Neural crest cell (in vitro differentiated cells): ENCODE measurements around the gene NMNAT3. TPM values are rescaled to one million over a fixed set of nuclear protein-coding genes. Genes with fewer than 3 reads are reported as not detected.

Experiments used
- DNase-seq: peaks from one replicate; pipeline ENCODE4 v3.0.0; 2021; ENCODE audit warnings: low read depth, mixed read lengths, low spot score
- H3K27ac Mint-ChIP-seq: one replicate; pipeline ENCODE4 v1.8.0; 2021; ENCODE audit warnings: mild to moderate bottlenecking, mixed read lengths; ENCODE audit not compliant: unreplicated experiment
- H3K27me3 Mint-ChIP-seq: 2 replicates; pipeline ENCODE4 v1.8.0; 2021; ENCODE audit warnings: low read depth, mild to moderate bottlenecking, mixed read lengths
- H3K36me3 Mint-ChIP-seq: 2 replicates; pipeline ENCODE4 v1.8.0; 2021; ENCODE audit warnings: low read depth, mild to moderate bottlenecking, mixed read lengths
- H3K4me1 Mint-ChIP-seq: 2 replicates; pipeline ENCODE4 v1.8.0; 2021; ENCODE audit warnings: mixed read lengths
- H3K4me3 Mint-ChIP-seq: one replicate; pipeline ENCODE4 v1.8.0; 2021; ENCODE audit warnings: mild to moderate bottlenecking, mixed read lengths
- H3K9me3 Mint-ChIP-seq: 2 replicates; pipeline ENCODE4 v1.8.0; 2021; ENCODE audit warnings: mixed read lengths
- CTCF ChIP-seq: fragments of 200-600 bp; sonication (generic); conservative IDR thresholded peaks from 2 replicates; pipeline ENCODE4 v1.5.0; 2021; ENCODE audit warnings: antibody characterized with exemption, mild to moderate bottlenecking
- total RNA-seq: library from RNA; stranded (reverse); gene quantifications from 2 replicates; pipeline ENCODE4 v1.2.1, GENCODE V29; 2021

NMNAT3 gene
- total RNA-seq, 1 donor from 2014 or later = 2.5 TPM

GRCh38 chr3:139687431-139687830 lies 9.7 kb upstream of the NMNAT3 start:
- Mint-ChIP-seq H3K4me3 (no peak overlapping the region), H3K4me1 (peaks cover 18% of the 10 kb centered on the region), H3K27me3 (peaks cover 12% of the 10 kb centered on the region), H3K9me3 (no peaks in the 10 kb centered on the region), H3K36me3 (no peaks in the 10 kb centered on the region), H3K27ac (no peak overlapping the region)
- no peak for TF ChIP-seq CTCF
- no peak for DNase-seq

GRCh38 chr3:139686624-139687023 lies 8.9 kb upstream of the NMNAT3 start:
- Mint-ChIP-seq H3K9me3 (no peaks in the 10 kb centered on the region), H3K27me3 (peaks cover 7% of the 10 kb centered on the region), H3K27ac (no peak overlapping the region), H3K4me1 (peaks cover 18% of the 10 kb centered on the region), H3K36me3 (no peaks in the 10 kb centered on the region), H3K4me3 (no peak overlapping the region)
- no peak for TF ChIP-seq CTCF
- no peak for DNase-seq

GRCh38 chr3:139686206-139686605 lies 8.4 kb upstream of the NMNAT3 start:
- no peak overlapping the region for H3K4me3 Mint-ChIP-seq
- no peak for TF ChIP-seq CTCF
- no peak for DNase-seq
- H3K27me3 Mint-ChIP-seq = peaks cover 6% of the 10 kb centered on the region
- H3K4me1 Mint-ChIP-seq = peaks cover 18% of the 10 kb centered on the region
- no peaks in the 10 kb centered on the region for H3K9me3 Mint-ChIP-seq
- H3K27ac Mint-ChIP-seq = no peak overlapping the region
- H3K36me3 Mint-ChIP-seq = no peaks in the 10 kb centered on the region

GRCh38 chr3:139679220-139679775 lies 1.5 kb upstream of the NMNAT3 start:
- Mint-ChIP-seq H3K4me3 (peak overlapping the region; percentile 2), H3K9me3 (no peaks in the 10 kb centered on the region), H3K27ac (no peak overlapping the region), H3K27me3 (peaks cover 28% of the 10 kb centered on the region), H3K36me3 (no peaks in the 10 kb centered on the region), H3K4me1 (peaks cover 14% of the 10 kb centered on the region)
- no peak for DNase-seq
- no peak for TF ChIP-seq CTCF

GRCh38 chr3:139676632-139677387 lies 962 bp downstream of the NMNAT3 start:
- no peak for DNase-seq
- Mint-ChIP-seq H3K4me1 (peaks cover 14% of the 10 kb centered on the region), H3K27me3 (peaks cover 34% of the 10 kb centered on the region), H3K27ac (no peak overlapping the region), H3K9me3 (no peaks in the 10 kb centered on the region), H3K36me3 (no peaks in the 10 kb centered on the region), H3K4me3 (peak overlapping the region; percentile 60)
- TF ChIP-seq CTCF = no peak
